Mesenchymal stem cell (in vitro differentiated cells and primary cell): ENCODE data around the gene ATIC.

Experiments used
- DNase-seq: peaks from one replicate; pipeline ENCODE4 v3.0.0-alpha.2; 2013
- H2AFZ ChIP-seq: one replicate; pipeline ENCODE4 v1.6.1; 2013; ENCODE audit warnings: low read depth, mild to moderate bottlenecking, control low read depth, inconsistent platforms, low read length, moderate library complexity
- H2AK5ac ChIP-seq: 2 replicates; pipeline ENCODE4 v1.6.1; 2013; ENCODE audit warnings: low read length, moderate library complexity, mild to moderate bottlenecking, inconsistent platforms; ENCODE audit not compliant: severe bottlenecking
- H2BK120ac ChIP-seq: one replicate; pipeline ENCODE4 v1.6.1; 2013; ENCODE audit warnings: low read depth, mild to moderate bottlenecking, inconsistent platforms, low read length, moderate library complexity
- H2BK12ac ChIP-seq, 2 experiments: one replicate each; pipeline ENCODE4 v1.6.1; 2013; ENCODE audit warnings: inconsistent platforms in 2 of 2, low read length in 2 of 2, mild to moderate bottlenecking in 2 of 2, moderate library complexity in 2 of 2, control low read depth in 1 of 2
- H2BK15ac ChIP-seq: one replicate; pipeline ENCODE4 v1.6.1; 2013; ENCODE audit warnings: mild to moderate bottlenecking, low read depth, inconsistent platforms; ENCODE audit not compliant: poor library complexity, severe bottlenecking
- H2BK5ac ChIP-seq: 2 replicates; pipeline ENCODE4 v1.6.1; 2013; ENCODE audit warnings: low read depth, mild to moderate bottlenecking, low read length, control low read depth, inconsistent platforms; ENCODE audit not compliant: poor library complexity, severe bottlenecking
- H3K14ac ChIP-seq, 2 experiments: one replicate each; pipeline ENCODE4 v1.6.1; 2013; ENCODE audit warnings: inconsistent platforms in 2 of 2, low read length in 2 of 2, control low read depth in 1 of 2, mild to moderate bottlenecking in 1 of 2, moderate library complexity in 1 of 2
- H3K18ac ChIP-seq, 2 experiments: one replicate each; pipeline ENCODE4 v1.6.1; 2013; ENCODE audit warnings: inconsistent platforms in 2 of 2, low read length in 2 of 2, control low read depth in 1 of 2, low read depth in 1 of 2, mild to moderate bottlenecking in 1 of 2
- H3K23ac ChIP-seq, 2 experiments: one replicate each; pipeline ENCODE4 v1.6.1; 2013; ENCODE audit warnings: inconsistent platforms in 2 of 2, low read length in 2 of 2, mild to moderate bottlenecking in 2 of 2, moderate library complexity in 2 of 2, control low read depth in 1 of 2
- H3K27ac ChIP-seq: 2 replicates; pipeline ENCODE4 v1.5.1; 2013; ENCODE audit warnings: mild to moderate bottlenecking, moderate library complexity, low read length, control low read depth, inconsistent platforms; ENCODE audit not compliant: poor library complexity, severe bottlenecking
- H3K27me3 ChIP-seq, 2 experiments: 2 replicates each; pipeline versions ENCODE4 v1.6.1 to v1.7.0; 2013; ENCODE audit warnings: low read length in 2 of 2, mild to moderate bottlenecking in 2 of 2, moderate library complexity in 2 of 2, control low read depth in 1 of 2, inconsistent platforms in 1 of 2; ENCODE audit not compliant: control insufficient read depth in 1 of 2, insufficient read depth in 1 of 2
- H3K36me3 ChIP-seq, 2 experiments: 2 replicates each; pipeline versions ENCODE4 v1.6.1 to v1.7.0; 2013; ENCODE audit warnings: low read length in 2 of 2, control low read depth in 1 of 2, inconsistent platforms in 1 of 2, low read depth in 1 of 2, mild to moderate bottlenecking in 1 of 2; ENCODE audit not compliant: insufficient read depth in 2 of 2, control insufficient read depth in 1 of 2
- H3K4ac ChIP-seq, 2 experiments: one replicate each; pipeline ENCODE4 v1.6.1; 2013; ENCODE audit warnings: inconsistent platforms in 2 of 2, low read length in 2 of 2, mild to moderate bottlenecking in 2 of 2, moderate library complexity in 2 of 2, control low read depth in 1 of 2, low read depth in 1 of 2
- H3K4me1 ChIP-seq: 2 replicates; pipeline ENCODE4 v1.6.1; 2013; ENCODE audit warnings: low read depth, low read length, control low read depth; ENCODE audit not compliant: control insufficient read depth, insufficient read depth
- H3K4me2 ChIP-seq: 2 replicates; pipeline ENCODE4 v1.6.1; 2013; ENCODE audit warnings: low read length, mild to moderate bottlenecking, inconsistent platforms; ENCODE audit not compliant: poor library complexity, severe bottlenecking
- H3K4me3 ChIP-seq, 2 experiments: 2 replicates each; pipeline versions ENCODE4 v1.5.1 to v1.7.0; 2013; ENCODE audit warnings: low read length in 2 of 2, mild to moderate bottlenecking in 2 of 2, control low read depth in 1 of 2, low read depth in 1 of 2; ENCODE audit not compliant: insufficient read depth in 1 of 2
- H3K79me1 ChIP-seq: replicated peaks from 2 replicates; pipeline ENCODE4 v1.6.1; 2013; ENCODE audit warnings: mild to moderate bottlenecking, control low read depth, low read length, inconsistent platforms; ENCODE audit not compliant: poor library complexity, severe bottlenecking
- H3K9ac ChIP-seq: 2 replicates; pipeline ENCODE4 v1.7.0; 2013; ENCODE audit warnings: mild to moderate bottlenecking, low read length, moderate library complexity
- H3K9me3 ChIP-seq: 2 replicates; pipeline ENCODE4 v1.7.0; 2013; ENCODE audit warnings: mild to moderate bottlenecking, low read length; ENCODE audit not compliant: control insufficient read depth
- H4K8ac ChIP-seq: one replicate; pipeline ENCODE4 v1.6.1; 2013; ENCODE audit warnings: inconsistent platforms, mild to moderate bottlenecking, low read length, moderate library complexity
- H4K91ac ChIP-seq: one replicate; pipeline ENCODE4 v1.6.1; 2013; ENCODE audit warnings: mild to moderate bottlenecking, low read length, inconsistent platforms
- WGBS: methylation state at CpG from one replicate; pipeline ENCODE4 v1.1.7; 2013; ENCODE audit warnings: mixed read lengths; 5-methylcytosine and 5-hydroxymethylcytosine counted together

The ATIC gene

DNA sequence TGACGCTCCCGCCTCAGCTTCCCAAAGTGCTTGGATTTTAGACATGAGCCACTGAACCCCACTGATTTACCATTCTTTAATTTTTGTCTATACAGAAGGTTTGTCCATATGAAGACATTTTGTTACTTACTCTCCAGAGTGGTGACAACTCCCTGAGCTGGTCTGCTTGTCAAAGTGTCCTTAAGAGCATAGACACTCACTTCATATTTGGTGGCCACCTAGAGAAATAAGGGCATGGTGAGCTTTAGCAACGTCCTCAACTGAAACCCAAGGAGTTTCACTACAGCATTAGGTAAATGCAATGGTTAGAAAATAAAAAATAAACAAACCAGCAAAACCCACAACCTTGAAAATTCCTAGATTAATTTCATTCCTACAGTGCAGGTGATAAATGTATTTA lies 66.2 kb downstream of the ATIC start:
- H3K9ac ChIP-seq, result peak overlapping the region; percentile 56
- H3K4me3 ChIP-seq, result no peak overlapping the region
- no peak overlapping the region for H3K23ac ChIP-seq
- no peak overlapping the region for H2AK5ac ChIP-seq
- 100% methylated on average over 1 of the region's 3 CpGs for WGBS
- no peaks in the 10 kb centered on the region for H3K27me3 ChIP-seq
- DNase-seq, result no peak
- no peak overlapping the region for H4K8ac ChIP-seq
- no peak overlapping the region for H2BK5ac ChIP-seq
- H3K14ac ChIP-seq, result no peak overlapping the region
- peaks cover 8% of the 10 kb centered on the region for H3K4me1 ChIP-seq
- H2AFZ ChIP-seq, result no peak overlapping the region
- no peak overlapping the region for H2BK120ac ChIP-seq
- H3K4ac ChIP-seq, result no peak overlapping the region
- H3K79me1 ChIP-seq, result no peaks in the 10 kb centered on the region
- no peak overlapping the region for H4K91ac ChIP-seq
- peaks cover 56 to 100% of the 10 kb centered on the region in 2 experiments for H3K36me3 ChIP-seq
- H2BK15ac ChIP-seq, result no peak overlapping the region
- no peaks in the 10 kb centered on the region for H3K9me3 ChIP-seq
- H3K27ac ChIP-seq, result peak overlapping the region; percentile 48
- no peak overlapping the region for H2BK12ac ChIP-seq
- H3K4me2 ChIP-seq, result no peak overlapping the region
- H3K18ac ChIP-seq, result no peak overlapping the region

GRCh38 chr2:215379039-215379438 lies 67.2 kb downstream of the ATIC start:
- no peak overlapping the region for H3K4me3 ChIP-seq
- H3K4me2 ChIP-seq, result no peak overlapping the region
- no peak overlapping the region for H3K14ac ChIP-seq
- H3K27ac ChIP-seq, result no peak overlapping the region
- no peaks in the 10 kb centered on the region for H3K9me3 ChIP-seq
- H3K79me1 ChIP-seq, result peaks cover 1% of the 10 kb centered on the region
- peaks cover 8% of the 10 kb centered on the region for H3K4me1 ChIP-seq
- H3K18ac ChIP-seq, result no peak overlapping the region
- H3K27me3 ChIP-seq, result no peaks in the 10 kb centered on the region
- H4K8ac ChIP-seq, result no peak overlapping the region
- no peak overlapping the region for H3K4ac ChIP-seq
- no peak overlapping the region for H2AFZ ChIP-seq
- no peak overlapping the region for H2BK5ac ChIP-seq
- no peak overlapping the region for H2BK15ac ChIP-seq
- peaks cover 56 to 100% of the 10 kb centered on the region in 2 experiments for H3K36me3 ChIP-seq
- no peak overlapping the region for H2BK12ac ChIP-seq
- 94% methylated on average over 7 of the region's 7 CpGs for WGBS
- no peak overlapping the region for H4K91ac ChIP-seq
- H3K9ac ChIP-seq, result peak overlapping the region; percentile 56
- DNase-seq, result no peak
- H3K23ac ChIP-seq, result no peak overlapping the region
- H2AK5ac ChIP-seq, result no peak overlapping the region
- no peak overlapping the region for H2BK120ac ChIP-seq

GRCh38 chr2:215379948-215380347 lies 68.1 kb downstream of the ATIC start:
- no peak overlapping the region for H3K18ac ChIP-seq
- H3K23ac ChIP-seq, result no peak overlapping the region
- no peak overlapping the region for H4K91ac ChIP-seq
- WGBS, result 99% methylated on average over 6 of the region's 6 CpGs
- H4K8ac ChIP-seq, result no peak overlapping the region
- H3K9ac ChIP-seq, result peak overlapping the region; percentile 56
- H3K27me3 ChIP-seq, result no peaks in the 10 kb centered on the region
- no peak overlapping the region for H2BK12ac ChIP-seq
- peaks cover 8% of the 10 kb centered on the region for H3K4me1 ChIP-seq
- DNase-seq, result no peak
- no peaks in the 10 kb centered on the region for H3K9me3 ChIP-seq
- H3K27ac ChIP-seq, result peak overlapping the region; percentile 20
- H3K14ac ChIP-seq, result no peak overlapping the region
- H3K79me1 ChIP-seq, result peaks cover 1% of the 10 kb centered on the region
- H3K4ac ChIP-seq, result no peak overlapping the region
- H2BK120ac ChIP-seq, result no peak overlapping the region
- no peak overlapping the region for H3K4me3 ChIP-seq
- no peak overlapping the region for H2AFZ ChIP-seq
- peaks cover 52 to 100% of the 10 kb centered on the region in 2 experiments for H3K36me3 ChIP-seq
- no peak overlapping the region for H2BK15ac ChIP-seq
- H2AK5ac ChIP-seq, result no peak overlapping the region
- no peak overlapping the region for H3K4me2 ChIP-seq
- H2BK5ac ChIP-seq, result no peak overlapping the region

DNA sequence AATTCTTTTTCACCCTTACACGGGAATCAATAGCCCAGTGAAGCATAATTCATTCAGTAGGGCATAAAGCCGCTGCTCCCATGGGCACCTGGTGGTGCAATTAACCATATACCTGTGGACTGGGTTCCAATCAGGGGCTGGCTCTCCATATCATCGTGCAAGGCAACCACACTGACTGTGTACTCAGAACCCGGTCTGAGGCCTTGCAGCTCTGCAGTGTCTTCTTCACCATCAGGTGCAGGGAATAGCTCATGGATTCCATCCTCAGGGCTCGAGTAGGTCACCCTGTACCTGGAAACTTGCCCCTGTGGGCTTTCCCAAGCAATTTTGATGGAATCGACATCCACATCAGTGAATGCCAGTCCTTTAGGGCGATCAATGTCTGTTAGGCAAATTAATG lies 68.8 kb downstream of the ATIC start:
- H3K23ac ChIP-seq, result no peak overlapping the region
- H2BK12ac ChIP-seq, result no peak overlapping the region
- peaks cover 1% of the 10 kb centered on the region for H3K79me1 ChIP-seq
- no peak overlapping the region for H3K4me2 ChIP-seq
- no peak overlapping the region for H2BK5ac ChIP-seq
- DNase-seq, result no peak
- no peak overlapping the region for H3K14ac ChIP-seq
- no peak overlapping the region for H2BK15ac ChIP-seq
- no peaks in the 10 kb centered on the region for H3K27me3 ChIP-seq
- H2BK120ac ChIP-seq, result no peak overlapping the region
- peak overlapping the region; percentile 7 for H4K8ac ChIP-seq
- H4K91ac ChIP-seq, result no peak overlapping the region
- H3K27ac ChIP-seq, result peak overlapping the region; percentile 31
- H2AK5ac ChIP-seq, result no peak overlapping the region
- WGBS, result 97% methylated on average over 6 of the region's 7 CpGs
- H3K4me1 ChIP-seq, result peaks cover 7% of the 10 kb centered on the region
- H3K36me3 ChIP-seq, result peaks cover 50 to 98% of the 10 kb centered on the region in 2 experiments
- no peak overlapping the region for H3K4ac ChIP-seq
- H3K9me3 ChIP-seq, result no peaks in the 10 kb centered on the region
- H2AFZ ChIP-seq, result no peak overlapping the region
- H3K4me3 ChIP-seq, result no peak overlapping the region
- H3K9ac ChIP-seq, result peak overlapping the region; percentile 56
- H3K18ac ChIP-seq, result no peak overlapping the region
